ENCODE results near the gene ITGA1.

DNA sequence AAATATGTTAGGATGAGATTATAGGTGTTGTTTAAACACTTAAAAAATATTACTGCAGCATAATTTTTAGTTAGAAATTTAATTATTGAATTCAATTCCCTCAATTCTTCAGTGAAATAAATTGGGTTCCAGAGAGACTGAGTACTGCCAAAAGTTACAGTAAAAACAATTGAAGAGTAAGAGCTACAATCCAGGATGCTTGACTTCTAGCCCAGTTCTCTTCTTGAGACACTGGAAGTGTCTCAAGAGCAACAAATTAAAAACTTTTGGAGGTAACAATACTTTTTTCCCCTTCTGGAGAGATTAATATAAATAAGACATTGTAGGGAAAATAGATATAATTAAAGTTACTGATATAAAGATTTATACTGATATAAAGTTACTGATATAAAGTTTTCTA lies 8.3 kb downstream of the ITGA1 start:
- TF ChIP-seq EZH2 (IDR thresholded peaks at IDR 0.05; ENCODE audit: borderline replicate concordance, insufficient read depth, low read depth, low read length, poor library complexity, severe bottlenecking) (no peak), CTCF (IDR thresholded peaks at IDR 0.05) (no peak)

Measured in B cell (primary cell).